ENCODE data around the gene ZNF343. TPM values are rescaled to one million over a fixed set of nuclear protein-coding genes. Genes with fewer than 3 reads are reported as not detected.

ZNF343 gene
- total RNA-seq, 6 donors from 2014 or later = 8.4 to 13.3 (median 8.9) TPM

DNA sequence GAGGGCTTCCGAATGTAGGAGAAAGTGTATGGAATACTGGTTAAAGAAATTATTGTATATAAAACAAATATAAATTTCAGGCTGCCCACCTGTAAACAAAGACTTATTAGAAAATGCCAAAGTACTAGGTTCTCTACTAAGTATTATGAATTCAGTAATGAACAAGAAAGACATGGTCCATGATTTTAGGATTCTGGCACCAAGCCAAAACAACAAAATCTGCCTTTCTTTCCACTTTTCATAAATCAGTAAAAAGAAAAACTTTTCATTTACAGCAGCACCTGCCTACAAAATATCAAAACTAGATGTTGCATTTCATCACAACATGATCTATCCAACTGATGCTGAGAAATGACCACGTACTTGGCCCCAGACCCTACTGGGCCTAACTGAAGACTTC is 23.6 kb downstream of the ZNF343 start:
- Histone ChIP-seq H3K27me3 (no peaks in the 10 kb centered on the region), H3K36me3 (peaks cover 0 to 88% (median 42%) of the 10 kb centered on the region in 4 donors), H3K9me3 (no peaks in the 10 kb centered on the region), H3K27ac (no peak overlapping the region), H3K4me1 (no peaks in the 10 kb centered on the region), H3K4me3 (no peak overlapping the region)
- WGBS, 2 donors = 87 to 97% methylated on average over 2 of the region's 2 CpGs
- ATAC-seq (ENCODE audit: low FRiP score in 2 of 2) (no peak), DNase-seq (no peak)
- no peak for TF ChIP-seq POLR2AphosphoS5 (IDR thresholded peaks at IDR 0.05)
- no peak for TF ChIP-seq EP300 (IDR thresholded peaks at IDR 0.05)
- TF ChIP-seq POLR2A (IDR thresholded peaks at IDR 0.05) = no peak
- TF ChIP-seq, protein P1, sequence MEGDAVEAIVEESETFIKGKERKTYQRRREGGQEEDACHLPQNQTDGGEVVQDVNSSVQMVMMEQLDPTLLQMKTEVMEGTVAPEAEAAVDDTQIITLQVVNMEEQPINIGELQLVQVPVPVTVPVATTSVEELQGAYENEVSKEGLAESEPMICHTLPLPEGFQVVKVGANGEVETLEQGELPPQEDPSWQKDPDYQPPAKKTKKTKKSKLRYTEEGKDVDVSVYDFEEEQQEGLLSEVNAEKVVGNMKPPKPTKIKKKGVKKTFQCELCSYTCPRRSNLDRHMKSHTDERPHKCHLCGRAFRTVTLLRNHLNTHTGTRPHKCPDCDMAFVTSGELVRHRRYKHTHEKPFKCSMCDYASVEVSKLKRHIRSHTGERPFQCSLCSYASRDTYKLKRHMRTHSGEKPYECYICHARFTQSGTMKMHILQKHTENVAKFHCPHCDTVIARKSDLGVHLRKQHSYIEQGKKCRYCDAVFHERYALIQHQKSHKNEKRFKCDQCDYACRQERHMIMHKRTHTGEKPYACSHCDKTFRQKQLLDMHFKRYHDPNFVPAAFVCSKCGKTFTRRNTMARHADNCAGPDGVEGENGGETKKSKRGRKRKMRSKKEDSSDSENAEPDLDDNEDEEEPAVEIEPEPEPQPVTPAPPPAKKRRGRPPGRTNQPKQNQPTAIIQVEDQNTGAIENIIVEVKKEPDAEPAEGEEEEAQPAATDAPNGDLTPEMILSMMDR (IDR thresholded peaks at IDR 0.05) = no peak

DNA sequence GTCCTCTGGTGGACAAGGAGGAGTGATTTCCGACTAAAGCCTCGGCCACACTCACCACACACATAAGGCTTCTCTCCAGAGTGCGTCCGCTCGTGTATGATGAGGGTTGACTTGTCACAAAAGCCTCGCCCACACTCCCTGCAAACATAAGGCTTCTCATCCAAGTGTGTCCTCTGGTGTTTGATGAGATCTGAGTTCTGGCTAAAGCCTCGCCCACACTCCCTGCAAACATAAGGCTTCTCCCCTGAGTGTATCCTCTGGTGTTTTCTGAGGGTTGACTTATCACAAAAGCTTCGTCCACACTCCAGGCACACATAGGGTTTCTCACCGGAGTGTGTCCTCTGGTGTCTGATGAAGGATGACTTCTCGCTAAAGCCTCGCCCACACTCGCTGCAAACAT is 25.2 kb downstream of the ZNF343 start:
- Histone ChIP-seq H3K9me3 (no peaks in the 10 kb centered on the region), H3K36me3 (peaks cover 0 to 73% (median 36%) of the 10 kb centered on the region in 4 donors), H3K4me3 (no peak overlapping the region), H3K27ac (no peak overlapping the region), H3K27me3 (no peaks in the 10 kb centered on the region), H3K4me1 (no peaks in the 10 kb centered on the region)
- 89 to 92% methylated on average over 12 of the region's 12 CpGs for WGBS, 2 donors
- DNase-seq = no peak
- TF ChIP-seq POLR2A (IDR thresholded peaks at IDR 0.05) = no peak
- TF ChIP-seq, protein P1 (IDR thresholded peaks at IDR 0.05) = no peak
- ATAC-seq (ENCODE audit: low FRiP score in 2 of 2) = no peak

DNA sequence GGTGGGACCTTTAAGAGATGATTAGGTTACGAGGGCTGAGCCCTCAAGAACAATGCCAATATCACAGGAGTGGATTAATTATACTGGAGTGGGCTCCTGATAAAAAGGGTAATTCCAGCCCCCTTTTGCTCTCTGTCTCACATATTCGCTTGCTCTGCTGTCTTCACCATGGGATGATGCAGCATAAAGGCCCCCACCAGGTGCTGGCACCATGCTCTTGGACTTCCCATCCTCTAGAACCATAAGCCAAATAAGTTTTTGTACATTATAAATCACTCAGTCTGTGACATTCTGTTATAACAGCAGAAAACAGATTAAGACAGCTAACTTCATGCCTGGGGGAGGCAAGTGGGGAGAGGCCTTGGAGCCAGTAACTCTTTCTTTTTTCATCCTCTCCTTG is 28.3 kb downstream of the ZNF343 start:
- ATAC-seq (ENCODE audit: low FRiP score in 2 of 2) = no peak
- no peak overlapping the region for H3K4me3 ChIP-seq
- DNase-seq = no peak
- H3K27me3 ChIP-seq = no peaks in the 10 kb centered on the region
- H3K27ac ChIP-seq = no peak overlapping the region
- TF ChIP-seq, protein P1 (IDR thresholded peaks at IDR 0.05) = no peak
- TF ChIP-seq EP300 (IDR thresholded peaks at IDR 0.05) = no peak
- no peak for TF ChIP-seq POLR2AphosphoS5 (IDR thresholded peaks at IDR 0.05)
- TF ChIP-seq POLR2A (IDR thresholded peaks at IDR 0.05) = no peak
- peaks cover 0 to 43% (median 31%) of the 10 kb centered on the region in 4 donors for H3K36me3 ChIP-seq
- WGBS, 2 donors = 94 to 98% methylated on average over 2 of the region's 2 CpGs
- H3K9me3 ChIP-seq = no peaks in the 10 kb centered on the region
- no peaks in the 10 kb centered on the region for H3K4me1 ChIP-seq

DNA sequence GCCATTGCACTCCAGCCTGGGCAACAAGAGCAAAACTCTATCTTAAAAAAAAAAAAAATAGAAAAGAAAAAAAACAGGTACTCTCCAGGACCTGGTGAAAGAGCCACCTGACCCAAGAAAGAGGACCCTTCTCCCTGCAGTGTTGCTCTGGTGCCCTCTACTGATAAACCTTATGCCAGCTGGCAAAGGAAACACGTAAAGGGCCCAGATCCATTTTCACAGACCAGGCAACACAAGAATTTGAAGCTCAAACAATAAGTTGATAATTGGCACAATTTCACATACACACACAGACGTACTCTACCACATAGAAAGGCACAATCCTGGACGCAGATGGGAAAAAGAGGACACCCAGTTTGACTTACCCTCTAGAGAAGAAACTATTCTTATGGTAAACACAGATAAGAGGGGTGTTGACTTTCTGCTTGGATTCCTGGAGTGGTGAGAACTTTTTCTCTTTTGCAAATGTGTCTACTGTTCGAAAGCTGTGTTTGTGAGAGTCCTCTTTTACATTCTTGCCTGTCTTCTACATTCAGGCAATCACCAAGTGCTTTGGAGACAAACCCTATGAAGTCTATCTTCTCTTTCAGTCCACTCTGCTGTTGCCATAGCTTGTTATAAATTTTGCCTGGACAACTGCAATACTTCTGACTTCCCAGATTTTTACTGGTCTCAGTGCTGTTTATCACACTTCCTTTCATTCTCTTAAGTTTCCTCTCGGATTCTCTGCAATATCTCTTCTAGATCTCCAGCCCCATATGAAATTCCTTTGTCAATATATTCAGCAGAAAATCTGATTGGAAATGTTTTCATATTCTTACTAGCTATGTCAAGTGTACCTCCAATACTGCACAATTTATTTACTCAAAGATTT is 31.7 kb downstream of the ZNF343 start:
- Histone ChIP-seq H3K4me1 (no peaks in the 10 kb centered on the region), H3K9me3 (no peaks in the 10 kb centered on the region), H3K4me3 (no peak overlapping the region), H3K27ac (peak overlapping the region in 1 of 4 donors; percentile 58), H3K36me3 (peaks cover 0 to 14% (median 7%) of the 10 kb centered on the region in 4 donors), H3K27me3 (no peaks in the 10 kb centered on the region)
- TF ChIP-seq EP300 (IDR thresholded peaks at IDR 0.05) = no peak
- 71 to 75% methylated on average over 5 of the region's 5 CpGs for WGBS, 2 donors
- ATAC-seq (ENCODE audit: low FRiP score in 2 of 2) = no peak
- no peak for DNase-seq

DNA sequence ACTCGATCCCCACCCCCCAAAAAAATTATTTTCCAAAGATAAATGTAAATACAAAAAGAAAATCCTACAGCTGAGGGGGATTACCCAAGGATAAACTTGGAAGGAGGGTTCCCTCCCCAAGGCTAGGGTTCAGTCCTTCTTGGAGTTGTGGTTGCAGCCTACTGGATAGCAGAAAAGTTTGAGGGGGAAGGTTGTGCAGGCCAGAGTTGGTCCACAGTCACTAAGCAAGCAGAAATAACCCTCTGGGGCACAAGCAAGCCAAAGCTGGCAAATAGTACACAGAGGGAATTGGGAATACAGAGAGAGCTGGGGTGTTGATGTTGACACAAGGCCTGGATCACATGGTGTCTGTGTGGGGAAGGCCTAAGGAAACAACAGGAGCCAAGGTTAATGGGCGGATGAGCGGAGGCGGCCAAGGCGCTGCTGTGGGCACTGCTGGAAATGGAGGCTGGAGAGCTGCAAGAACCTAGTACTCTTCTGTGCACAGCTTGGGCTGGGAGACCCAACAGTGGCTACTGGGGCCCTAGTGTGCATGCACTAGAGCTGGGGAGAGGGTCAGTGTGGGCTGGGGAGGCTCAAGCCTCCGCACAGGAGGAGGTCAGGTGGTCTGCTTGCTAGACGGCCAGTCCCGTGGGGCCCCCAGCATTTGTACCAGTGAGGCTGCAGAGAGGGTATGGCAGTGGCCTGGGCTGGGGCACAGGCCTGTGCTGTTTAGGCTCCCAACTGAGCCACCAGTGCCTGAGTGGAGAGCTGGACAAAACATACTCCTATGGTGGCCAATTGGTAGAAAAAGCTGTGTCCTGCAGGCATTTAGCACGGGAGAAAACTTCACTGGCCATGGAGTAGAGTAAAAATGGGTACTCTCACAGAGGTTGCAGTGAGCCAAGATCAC is 32.6 kb downstream of the ZNF343 start:
- DNase-seq = peak in 1 of 2 donors; percentile 40
- Histone ChIP-seq H3K4me1 (peaks cover 0 to 3% (median 2%) of the 10 kb centered on the region in 4 donors), H3K9me3 (no peaks in the 10 kb centered on the region), H3K4me3 (no peak overlapping the region), H3K27me3 (no peaks in the 10 kb centered on the region), H3K36me3 (peaks cover 0 to 8% (median 4%) of the 10 kb centered on the region in 4 donors), H3K27ac (no peak overlapping the region)
- no peak for ATAC-seq (ENCODE audit: low FRiP score in 2 of 2)
- WGBS, 2 donors = 96 to 97% methylated on average over 8 to 9 of the region's 9 CpGs
- no peak for TF ChIP-seq POLR2AphosphoS5 (IDR thresholded peaks at IDR 0.05)
- no peak for TF ChIP-seq EP300 (IDR thresholded peaks at IDR 0.05)
- TF ChIP-seq POLR2A (IDR thresholded peaks at IDR 0.05) = no peak
- TF ChIP-seq, protein P1 (IDR thresholded peaks at IDR 0.05) = no peak

All from upper lobe of left lung (tissue), 6 donors.